Tibial nerve (tissue), 4 donors: ENCODE data around the gene NFE2L2. TPM values are rescaled to one million over a fixed set of nuclear protein-coding genes. Genes with fewer than 3 reads are reported as not detected.

Source experiments
- DNase-seq, 2 donors: peaks; one replicate each; pipeline ENCODE4 v3.0.0-alpha.2; 2019; ENCODE audit warnings: low spot score in 2 of 2
- H3K27ac ChIP-seq, 4 donors: fragments of 200-600 bp; sonication (generic) in 3 of 4; one replicate each; pipeline ENCODE4 v1.5.1; 2017 to 2019; ENCODE audit warnings: mild to moderate bottlenecking in 1 of 4
- H3K27me3 ChIP-seq, 2 donors: fragments of 200-600 bp; sonication (generic) in 1 of 2; one replicate each; pipeline versions ENCODE4 v1.5.1 to v1.6.0; 2017 to 2019
- H3K36me3 ChIP-seq, 3 donors: fragments of 200-600 bp; sonication (generic); one replicate each; pipeline ENCODE4 v1.5.1; 2018 to 2019
- H3K4me1 ChIP-seq, 4 donors: fragments of 200-600 bp; sonication (generic) in 3 of 4; one replicate each; pipeline ENCODE4 v1.5.1; 2017 to 2019
- H3K4me3 ChIP-seq, 4 donors: fragments of 200-600 bp; sonication (generic) in 3 of 4; one replicate each; pipeline ENCODE4 v1.5.1; 2017 to 2019; ENCODE audit warnings: mild to moderate bottlenecking in 1 of 4, moderate library complexity in 1 of 4
- H3K9me3 ChIP-seq, 4 donors: fragments of 200-600 bp; sonication (generic) in 3 of 4; one replicate each; pipeline ENCODE4 v1.5.1; 2017 to 2019
- CTCF ChIP-seq, 5 experiments: fragments of 200-600 bp in 3 of 5; fragments of 450-650 bp in 2 of 5; sonication (generic) in 3 of 5; IDR thresholded peaks; one replicate each; pipeline ENCODE4 v1.5.1; 2016 to 2019; ENCODE audit warnings: antibody characterized with exemption in 5 of 5, mild to moderate bottlenecking in 3 of 5, moderate library complexity in 2 of 5
- EP300 ChIP-seq, 2 donors: sonication (generic); formaldehyde crosslinking; IDR thresholded peaks; one replicate each; pipeline ENCODE4 v1.6.1; 2017; ENCODE audit warnings: antibody characterized with exemption in 2 of 2, mild to moderate bottlenecking in 1 of 2
- POLR2A ChIP-seq, 2 donors: fragments of 450-650 bp; IDR thresholded peaks; one replicate each; pipeline ENCODE4 v1.6.1; 2017; ENCODE audit warnings: antibody characterized with exemption in 2 of 2, mild to moderate bottlenecking in 2 of 2, moderate library complexity in 2 of 2
- WGBS, 2 donors: methylation state at CpG; one replicate each; pipeline ENCODE4 v1.1.5; 2018; 5-methylcytosine and 5-hydroxymethylcytosine counted together
- total RNA-seq, 4 donors: library from RNA; depleted of rRNA; stranded (reverse); fragments of >200 nt; gene quantifications; one replicate each; pipeline ENCODE4 v1.1.0, GENCODE V29; 2016

Gene NFE2L2
- total RNA-seq, 4 donors from 2014 or later: 112 to 164 (median 145) TPM

GRCh38 chr2:177256695-177257094 lies 7.8 kb downstream of the NFE2L2 start:
- Histone ChIP-seq H3K4me3 (no peak overlapping the region), H3K9me3 (no peaks in the 10 kb centered on the region), H3K27me3 (no peaks in the 10 kb centered on the region), H3K36me3 (no peaks in the 10 kb centered on the region), H3K27ac (peak overlapping the region in 3 of 4 donors; percentile 24 to 75 (median 38)), H3K4me1 (peaks cover 0 to 100% (median 76%) of the 10 kb centered on the region in 4 donors)
- WGBS, 2 donors: 69 to 70% methylated on average over 3 of the region's 3 CpGs
- TF ChIP-seq EP300 (IDR thresholded peaks at IDR 0.05): no peak
- TF ChIP-seq POLR2A (IDR thresholded peaks at IDR 0.05): no peak
- no peak for TF ChIP-seq CTCF (IDR thresholded peaks at IDR 0.05)
- no peak for DNase-seq

DNA sequence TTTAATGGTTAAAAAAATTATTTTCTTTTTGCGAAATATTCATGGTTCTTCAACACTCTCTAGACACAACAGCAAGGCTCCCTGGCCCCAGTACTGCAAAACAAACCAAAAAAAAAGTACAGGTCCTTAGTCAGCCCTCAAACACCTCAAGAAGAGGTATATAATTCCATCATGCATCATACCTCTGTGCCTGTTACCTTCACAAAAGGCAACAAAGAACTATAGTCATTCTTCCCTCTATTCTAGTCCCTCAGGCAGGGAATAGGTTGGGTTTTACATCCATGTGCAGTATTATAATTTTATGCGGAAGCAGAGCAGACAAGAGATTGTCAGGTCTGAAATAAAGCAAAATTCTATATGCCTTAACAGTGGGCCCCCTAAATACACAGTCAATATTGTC lies 8.5 kb downstream of the NFE2L2 start:
- no peak for TF ChIP-seq EP300 (IDR thresholded peaks at IDR 0.05)
- TF ChIP-seq CTCF (IDR thresholded peaks at IDR 0.05): no peak
- no peak for TF ChIP-seq POLR2A (IDR thresholded peaks at IDR 0.05)
- WGBS, 2 donors: 55 to 66% methylated on average over 2 of the region's 2 CpGs
- H3K9me3 ChIP-seq: no peaks in the 10 kb centered on the region
- H3K36me3 ChIP-seq: no peaks in the 10 kb centered on the region
- no peaks in the 10 kb centered on the region for H3K27me3 ChIP-seq
- H3K4me3 ChIP-seq: no peak overlapping the region
- no peak for DNase-seq
- peak overlapping the region in 2 of 4 donors; percentile 43 to 82 for H3K27ac ChIP-seq
- H3K4me1 ChIP-seq: peaks cover 0 to 100% (median 80%) of the 10 kb centered on the region in 4 donors

GRCh38 chr2:177255227-177255601 lies 9.3 kb downstream of the NFE2L2 start:
- H3K4me1 ChIP-seq: peaks cover 0 to 100% (median 79%) of the 10 kb centered on the region in 4 donors
- H3K27ac ChIP-seq: peak overlapping the region in 2 of 4 donors; percentile 43 to 82
- no peak overlapping the region for H3K4me3 ChIP-seq
- TF ChIP-seq CTCF (IDR thresholded peaks at IDR 0.05) (no peak), POLR2A (IDR thresholded peaks at IDR 0.05) (no peak), EP300 (IDR thresholded peaks at IDR 0.05) (no peak)
- no peaks in the 10 kb centered on the region for H3K9me3 ChIP-seq
- WGBS, 2 donors: 38 to 51% methylated on average over 2 of the region's 2 CpGs
- no peaks in the 10 kb centered on the region for H3K27me3 ChIP-seq
- H3K36me3 ChIP-seq: no peaks in the 10 kb centered on the region
- DNase-seq: no peak

GRCh38 chr2:177254433-177255226 lies 9.9 kb downstream of the NFE2L2 start:
- no peak for DNase-seq
- Histone ChIP-seq H3K4me3 (no peak overlapping the region), H3K9me3 (no peaks in the 10 kb centered on the region), H3K27ac (peak overlapping the region in 2 of 4 donors; percentile 43 to 82), H3K27me3 (no peaks in the 10 kb centered on the region), H3K36me3 (no peaks in the 10 kb centered on the region), H3K4me1 (peaks cover 0 to 100% (median 73%) of the 10 kb centered on the region in 4 donors)
- 36 to 46% methylated on average over 11 of the region's 11 CpGs for whole genome bisulfite sequencing, 2 donors
- TF ChIP-seq CTCF (IDR thresholded peaks at IDR 0.05) (peak in 4 of 5 experiments; percentile 12 to 44 (median 16)), POLR2A (IDR thresholded peaks at IDR 0.05) (no peak)

- peaks cover 0 to 99% (median 75%) of the 10 kb centered on the region in 4 donors for H3K4me1 ChIP-seq
- TF ChIP-seq CTCF (IDR thresholded peaks at IDR 0.05): no peak
- 73 to 76% methylated on average over 3 of the region's 3 CpGs for WGBS, 2 donors
- no peaks in the 10 kb centered on the region for H3K36me3 ChIP-seq
- no peaks in the 10 kb centered on the region for H3K9me3 ChIP-seq
- H3K27me3 ChIP-seq: no peaks in the 10 kb centered on the region
- H3K4me3 ChIP-seq: no peak overlapping the region
- H3K27ac ChIP-seq: peak overlapping the region in 2 of 4 donors; percentile 43 to 82
- DNase-seq: no peak
Observed at GRCh38 chr2:177253704-177254103, 10.8 kb downstream of the NFE2L2 start.
